Hepatocyte (in vitro differentiated cells): ENCODE results near the gene ITGA4. TPM values are rescaled to one million over a fixed set of nuclear protein-coding genes. Genes with fewer than 3 reads are reported as not detected.

Source experiments
- DNase-seq: peaks from one replicate; pipeline ENCODE4 v3.0.0-alpha.2; 2016; ENCODE audit warnings: low spot score
- H2AFZ ChIP-seq: fragments of 200-600 bp; sonication (generic); 2 replicates; pipeline ENCODE4 v1.6.0; 2016; ENCODE audit warnings: antibody characterized with exemption, mild to moderate bottlenecking
- H3K27ac ChIP-seq: fragments of 200-600 bp; sonication (generic); 2 replicates; pipeline ENCODE4 v1.5.1; 2016; ENCODE audit warnings: mild to moderate bottlenecking
- H3K27me3 ChIP-seq: fragments of 200-600 bp; sonication (generic); 2 replicates; pipeline ENCODE4 v1.6.1; 2016
- H3K36me3 ChIP-seq: fragments of 200-600 bp; sonication (generic); replicated peaks from 2 replicates; pipeline ENCODE4 v1.5.1; 2016; ENCODE audit warnings: low read depth; ENCODE audit not compliant: insufficient read depth
- H3K4me1 ChIP-seq: fragments of 200-600 bp; sonication (generic); 2 replicates; pipeline ENCODE4 v1.5.1; 2016; ENCODE audit warnings: mild to moderate bottlenecking, moderate library complexity; ENCODE audit not compliant: insufficient read depth
- H3K4me2 ChIP-seq: fragments of 200-600 bp; sonication (generic); 2 replicates; pipeline ENCODE4 v1.6.0; 2016
- H3K4me3 ChIP-seq: fragments of 200-600 bp; sonication (generic); 2 replicates; pipeline ENCODE4 v1.5.1; 2016; ENCODE audit warnings: mild to moderate bottlenecking
- H3K79me2 ChIP-seq: fragments of 200-600 bp; sonication (generic); 2 replicates; pipeline ENCODE4 v1.6.0; 2017; ENCODE audit warnings: mild to moderate bottlenecking
- H3K9me2 ChIP-seq: fragments of 200-600 bp; sonication (generic); replicated peaks from 2 replicates; pipeline ENCODE4 v1.6.0; 2017; ENCODE audit warnings: mild to moderate bottlenecking; ENCODE audit not compliant: insufficient read depth
- H3K9me3 ChIP-seq: fragments of 200-600 bp; sonication (generic); 2 replicates; pipeline ENCODE4 v1.5.1; 2016; ENCODE audit warnings: low read depth, mild to moderate bottlenecking
- H4K20me1 ChIP-seq: fragments of 200-600 bp; sonication (generic); 2 replicates; pipeline ENCODE4 v1.6.0; 2016; ENCODE audit warnings: mild to moderate bottlenecking; ENCODE audit not compliant: insufficient read depth, poor library complexity, severe bottlenecking
- CTCF ChIP-seq: fragments of 200-600 bp; sonication (generic); IDR thresholded peaks from 2 replicates; pipeline ENCODE4 v1.5.1; 2016; ENCODE audit warnings: antibody characterized with exemption, mild to moderate bottlenecking; ENCODE audit not compliant: poor library complexity
- EZH2 ChIP-seq: fragments of 200-600 bp; sonication (generic); IDR thresholded peaks from 2 replicates; pipeline ENCODE4 v1.6.1; 2016; ENCODE audit warnings: antibody characterized with exemption, mild to moderate bottlenecking, borderline replicate concordance
- EZH2phosphoT487 ChIP-seq: fragments of 200-600 bp; sonication (generic); IDR thresholded peaks from one replicate; pipeline ENCODE4 v1.6.1; 2018; ENCODE audit warnings: antibody characterized with exemption, mild to moderate bottlenecking, low read depth, moderate library complexity; ENCODE audit not compliant: unreplicated experiment, severe bottlenecking
- WGBS: methylation state at CpG from one replicate; pipeline ENCODE4 v1.1.6; 2016; ENCODE audit warnings: low lambda C conversion rate; ENCODE audit errors: missing lambda C conversion rate; 5-methylcytosine and 5-hydroxymethylcytosine counted together
- polyA plus RNA-seq: library from polyadenylated mRNA; unstranded; fragments of >200 nt; fragmentation: Nextera tagmentation; extraction: Ambion mirVana; gene quantifications from 2 replicates; pipeline ENCODE4 v1.2.1, GENCODE V29; 2016
- total RNA-seq: library from RNA; depleted of rRNA; stranded (reverse); fragments of >200 nt; gene quantifications from 2 replicates; pipeline ENCODE4 v1.2.3, GENCODE V29; 2014

Gene ITGA4
- total and polyA plus RNA-seq, 2 experiments from 2014 or later: 1.9 to 6.3 TPM

- H3K79me2 ChIP-seq: no peaks in the 10 kb centered on the region
- H3K4me3 ChIP-seq: no peak overlapping the region
- H3K27ac ChIP-seq: no peak overlapping the region
- DNase-seq: no peak
- H3K9me3 ChIP-seq: no peaks in the 10 kb centered on the region
- H3K9me2 ChIP-seq: no peaks in the 10 kb centered on the region
- no peak overlapping the region for H3K4me2 ChIP-seq
- 52% methylated on average over 3 of the region's 3 CpGs for WGBS
- H3K36me3 ChIP-seq: no peaks in the 10 kb centered on the region
- peaks cover 12% of the 10 kb centered on the region for H3K4me1 ChIP-seq
- no peak for TF ChIP-seq CTCF
- TF ChIP-seq EZH2: no peak
- TF ChIP-seq EZH2phosphoT487: no peak
- no peak overlapping the region for H2AFZ ChIP-seq
- no peaks in the 10 kb centered on the region for H4K20me1 ChIP-seq
- H3K27me3 ChIP-seq: no peaks in the 10 kb centered on the region
Observed at GRCh38 chr2:181578829-181579228, 121.6 kb downstream of the ITGA4 start.

GRCh38 chr2:181581534-181581933 lies 124.3 kb downstream of the ITGA4 start:
- Histone ChIP-seq H3K27me3 (no peaks in the 10 kb centered on the region), H3K79me2 (no peaks in the 10 kb centered on the region), H3K9me2 (no peaks in the 10 kb centered on the region), H2AFZ (no peak overlapping the region), H3K36me3 (no peaks in the 10 kb centered on the region), H3K4me2 (no peak overlapping the region), H3K4me1 (no peaks in the 10 kb centered on the region), H3K9me3 (no peaks in the 10 kb centered on the region), H3K27ac (no peak overlapping the region), H4K20me1 (no peaks in the 10 kb centered on the region), H3K4me3 (no peak overlapping the region)
- no peak for TF ChIP-seq EZH2
- no peak for TF ChIP-seq CTCF
- no peak for TF ChIP-seq EZH2phosphoT487
- 78% methylated on average over 2 of the region's 2 CpGs for WGBS
- no peak for DNase-seq

GRCh38 chr2:181585732-181586131 lies 128.5 kb downstream of the ITGA4 start:
- no peaks in the 10 kb centered on the region for H4K20me1 ChIP-seq
- no peaks in the 10 kb centered on the region for H3K9me2 ChIP-seq
- H3K4me1 ChIP-seq: no peaks in the 10 kb centered on the region
- 52% methylated on average over 3 of the region's 3 CpGs for WGBS
- no peak for TF ChIP-seq EZH2phosphoT487
- TF ChIP-seq EZH2: no peak
- no peak for TF ChIP-seq CTCF
- no peak overlapping the region for H3K4me2 ChIP-seq
- no peaks in the 10 kb centered on the region for H3K79me2 ChIP-seq
- H3K36me3 ChIP-seq: no peaks in the 10 kb centered on the region
- H3K9me3 ChIP-seq: no peaks in the 10 kb centered on the region
- H3K27me3 ChIP-seq: no peaks in the 10 kb centered on the region
- no peak overlapping the region for H2AFZ ChIP-seq
- no peak overlapping the region for H3K4me3 ChIP-seq
- no peak for DNase-seq
- H3K27ac ChIP-seq: peak overlapping the region; percentile 47

Other genes starting within 250 kb of the ITGA4 start
- 1.1 and 2.3 TPM in 2 replicates for gene CERKL, start 199.7 kb downstream of the ITGA4 start, total RNA-seq
- 1.9 and 2.0 TPM in 2 replicates for gene CERKL, start 199.7 kb downstream of the ITGA4 start, polyA plus RNA-seq
- gene NEUROD1, start 223.1 kb downstream of the ITGA4 start, total RNA-seq: 0.60 and 1.3 TPM in 2 replicates
- gene NEUROD1, start 223.1 kb downstream of the ITGA4 start, polyA plus RNA-seq: 0.17 and 0.53 TPM in 2 replicates